ENCODE data around the gene GYS1.
"Not testable (repeated sequence)": the region's sequence is repeated elsewhere in the genome, so short reads cannot be mapped to it uniquely, and the experiment has no call there.

The GYS1 gene

GRCh38 chr19:48933382-48933932 is 59.7 kb downstream of the GYS1 start, which contains the start of gene DHDH:
TSS of gene DHDH (plus strand) at chr19:48933699. CDS start at chr19:48933722, 23 bp downstream.
- DNase-seq: peak; percentile 98

GRCh38 chr19:48928164-48929025 is 64.7 kb downstream of the GYS1 start:
- DNase-seq: no peak

GRCh38 chr19:48927692-48928091 is 65.4 kb downstream of the GYS1 start:
- not testable (repeated sequence) for DNase-seq

- DNase-seq: no peak
Measured at GRCh38 chr19:48926909-48927308, 66.2 kb downstream of the GYS1 start.

- DNase-seq: not testable (repeated sequence)
Measured at GRCh38 chr19:48925890-48926289, 67.2 kb downstream of the GYS1 start.

- DNase-seq: no peak
Measured at GRCh38 chr19:48925240-48925843, 67.8 kb downstream of the GYS1 start.

- DNase-seq: no peak
Measured at GRCh38 chr19:48922548-48923490, 70.3 kb downstream of the GYS1 start.

GRCh38 chr19:48921721-48922500 is 71.2 kb downstream of the GYS1 start:
- DNase-seq: no peak

- no peak for DNase-seq
Measured at GRCh38 chr19:48920949-48921348, 72.2 kb downstream of the GYS1 start.

GRCh38 chr19:48919271-48919670 is 73.8 kb downstream of the GYS1 start:
- DNase-seq: not testable (repeated sequence)

GRCh38 chr19:48918801-48919247 is 74.3 kb downstream of the GYS1 start:
- DNase-seq: no peak
